ENCODE measurements around the gene RRP12.

Gene RRP12

DNA sequence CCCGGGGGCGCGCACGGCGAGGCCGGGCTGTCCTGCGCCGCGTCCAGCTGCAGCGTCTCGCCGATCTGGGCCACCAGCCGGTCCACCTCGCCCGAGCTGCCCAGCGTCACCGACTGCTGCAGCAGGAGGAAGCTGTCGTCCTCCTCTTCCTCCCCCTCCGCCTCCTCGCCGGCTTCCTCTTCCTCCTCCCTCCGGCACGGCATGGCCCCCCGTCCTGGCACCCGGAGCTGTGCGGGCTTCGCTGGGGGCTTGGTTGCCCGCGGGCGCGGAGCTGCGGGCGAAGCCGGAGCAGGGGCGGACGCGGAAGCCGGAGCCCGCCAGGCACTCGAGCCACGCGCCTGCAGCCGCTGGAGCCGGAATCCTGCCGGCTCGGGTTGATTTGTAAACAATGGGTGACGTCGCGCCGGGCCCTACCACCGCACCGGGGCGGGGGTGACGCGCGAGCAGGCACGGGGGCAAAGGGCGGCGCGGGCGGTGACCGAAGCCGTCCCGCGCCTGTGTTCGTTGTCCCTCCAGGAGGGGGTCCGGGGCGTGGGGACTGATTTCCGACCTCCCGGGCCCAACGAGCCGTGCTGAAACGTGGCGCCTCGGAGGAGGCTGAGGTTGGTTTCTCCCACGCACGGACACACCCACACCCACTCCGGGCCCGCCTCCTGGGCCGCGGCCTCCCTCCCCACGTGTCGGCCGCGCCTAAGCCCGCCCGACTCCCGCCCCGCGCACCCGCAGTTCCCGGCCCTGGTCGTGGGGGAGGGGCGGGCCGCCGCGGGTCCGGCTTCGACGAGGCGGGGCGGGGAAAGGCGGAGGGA lies 66.6 kb downstream of the RRP12 start, which contains the start of gene FRAT2:
FRAT2 (minus strand) TSS at position 360 of the 806 bp plus-strand sequence; CDS start at position 203, 157 bp downstream.
- peak; percentile 85 for DNase-seq

DNA sequence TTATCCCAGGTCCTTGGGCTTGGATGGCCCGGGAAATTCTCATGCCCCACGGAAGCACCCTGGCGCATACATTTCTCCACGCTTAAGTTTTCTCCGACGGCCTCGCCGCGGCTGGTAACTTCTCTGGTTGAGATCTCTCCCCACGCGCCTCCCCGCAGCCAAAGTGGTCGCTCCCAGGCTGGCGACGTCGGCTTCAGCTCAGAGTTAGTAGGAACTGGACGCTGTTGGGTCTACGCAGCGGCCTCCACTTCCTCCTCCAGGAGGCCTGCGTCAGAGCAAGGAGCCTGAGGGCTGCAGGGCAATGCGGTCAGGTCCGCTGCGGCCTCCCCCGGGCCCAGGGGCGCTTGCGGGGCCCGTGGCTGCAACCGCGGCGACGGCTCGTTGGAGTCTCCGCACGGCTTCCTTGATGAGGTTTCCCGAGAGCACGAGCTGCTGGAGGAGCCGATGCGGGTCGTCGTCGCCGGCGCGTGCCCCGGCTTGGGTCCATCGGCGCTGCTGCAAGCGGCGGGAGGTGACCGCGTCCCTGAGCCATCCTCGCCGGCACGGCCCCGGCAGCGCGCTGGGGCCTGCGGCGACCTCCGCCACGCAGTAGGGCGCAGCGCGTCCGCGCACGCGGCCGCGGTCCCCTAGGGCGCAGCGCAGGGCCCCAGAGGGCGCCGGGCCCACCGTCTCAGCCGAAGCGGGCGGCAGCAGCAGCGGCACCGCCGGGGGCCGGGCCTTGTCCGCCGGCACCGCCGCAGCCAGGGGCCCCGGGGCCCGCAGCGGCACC lies 67.4 kb downstream of the RRP12 start:
- DNase-seq, result no peak

GRCh38 chr10:97333351-97333600 lies 67.9 kb downstream of the RRP12 start:
- no peak for DNase-seq

DNA sequence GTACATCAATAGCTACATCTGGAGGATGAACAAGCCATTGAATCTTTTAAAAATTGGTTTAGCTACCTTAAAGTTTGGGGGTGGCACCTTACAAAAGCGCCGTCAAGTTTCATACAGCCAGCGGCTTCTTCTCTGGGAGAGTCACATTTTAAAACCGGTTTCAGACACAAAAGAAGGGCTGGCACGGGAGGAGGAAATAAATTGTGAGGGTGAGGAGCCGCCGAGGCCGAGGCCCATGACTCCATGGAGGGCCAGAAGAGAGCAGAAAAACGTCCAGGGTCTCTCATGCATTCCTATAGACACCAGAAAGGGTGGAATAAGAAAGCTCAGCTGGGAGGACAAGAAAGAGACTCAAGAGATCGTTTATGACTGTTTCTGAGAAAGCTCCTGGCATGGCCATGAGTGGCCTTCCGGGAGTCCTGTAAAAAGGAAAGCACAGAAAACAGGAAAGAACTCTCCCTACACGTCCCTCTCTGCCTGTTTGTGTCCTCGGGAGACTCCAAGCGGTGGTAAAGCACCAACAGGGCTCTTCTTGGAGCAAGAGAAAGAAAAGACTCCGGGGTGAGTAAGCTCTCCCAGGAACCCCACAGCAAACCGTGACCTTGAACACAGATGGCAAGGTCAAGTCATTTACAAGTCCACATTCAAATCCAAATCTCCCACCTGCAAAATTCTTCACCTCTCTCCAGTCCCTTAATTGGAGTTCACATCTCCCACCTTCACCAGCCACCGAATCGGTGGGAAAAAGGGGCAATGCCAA lies 68.4 kb downstream of the RRP12 start:
- no peak for DNase-seq

GRCh38 chr10:97331153-97331703 lies 69.9 kb downstream of the RRP12 start:
- no peak for DNase-seq

GRCh38 chr10:97329766-97330165 lies 71.4 kb downstream of the RRP12 start:
- DNase-seq, result no peak

GRCh38 chr10:97328646-97329453 lies 72.3 kb downstream of the RRP12 start:
- DNase-seq, result no peak

DNA sequence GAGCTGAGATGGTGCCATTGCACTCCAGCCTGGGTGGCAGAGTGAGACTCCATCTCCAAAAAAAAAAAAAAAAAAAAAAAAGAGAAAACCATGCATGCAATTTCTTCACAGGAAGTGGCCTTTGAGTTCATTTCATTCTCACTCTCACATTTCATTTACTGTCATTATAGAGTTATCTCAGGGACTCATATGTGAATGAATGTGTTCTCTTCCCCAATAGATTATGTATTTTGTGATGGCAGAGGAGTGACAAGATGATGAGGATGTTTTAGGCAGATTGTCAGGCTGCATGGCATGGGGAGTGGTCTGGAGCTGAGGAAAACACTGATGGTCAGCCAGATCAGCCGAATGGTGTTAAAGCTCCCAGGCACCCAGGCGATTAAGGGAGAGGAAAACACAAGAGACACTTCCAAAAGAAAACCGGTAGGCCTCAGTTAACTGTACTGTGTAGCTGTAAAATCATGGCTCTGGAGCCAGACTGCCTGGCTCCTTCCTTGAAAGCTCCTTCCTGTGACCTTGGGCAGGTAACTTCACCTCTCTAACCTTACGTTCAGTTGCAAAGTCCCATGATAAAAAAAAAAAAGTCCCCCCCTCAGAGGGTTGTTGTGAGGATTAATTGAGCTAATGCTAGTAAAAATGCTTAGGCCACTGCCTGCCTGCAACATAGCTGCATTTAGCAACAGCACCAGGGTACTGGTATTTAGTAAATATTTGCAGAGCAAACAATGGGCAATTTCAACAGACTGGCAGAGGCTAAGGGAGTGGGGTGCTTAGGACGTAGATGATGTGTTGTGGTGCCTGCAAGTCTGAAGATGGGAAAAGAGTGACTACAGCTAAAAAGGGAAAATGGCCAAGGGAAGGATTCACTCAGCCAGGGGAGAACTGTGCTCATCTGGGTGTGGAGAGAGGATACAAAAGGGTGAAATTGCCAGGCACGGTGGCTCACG lies 73.5 kb downstream of the RRP12 start:
- DNase-seq, result peak; percentile 22

- peak; percentile 84 for DNase-seq
Observed at GRCh38 chr10:97325754-97326153, 75.4 kb downstream of the RRP12 start.

DNA sequence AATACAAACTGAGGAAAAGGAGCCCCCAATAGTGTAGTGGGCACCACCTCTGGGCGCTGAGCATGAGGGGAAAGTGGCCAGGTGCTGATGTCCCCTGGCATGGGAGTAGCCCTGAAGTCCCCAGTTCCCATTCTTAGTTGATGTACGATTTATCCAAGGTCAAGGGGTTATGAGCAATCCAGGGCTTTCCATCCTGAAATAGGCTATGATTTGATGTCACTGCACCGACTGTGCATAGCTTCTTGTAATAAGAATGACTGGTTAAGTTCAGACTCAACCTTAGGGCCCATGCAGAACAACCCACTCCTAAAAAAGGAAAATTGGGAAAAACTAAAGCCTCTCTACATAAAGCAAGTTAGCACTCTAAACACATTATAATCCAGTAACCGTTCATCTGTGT lies 77.6 kb downstream of the RRP12 start:
- DNase-seq, result no peak

GRCh38 chr10:97321804-97322190 lies 79.3 kb downstream of the RRP12 start:
- DNase-seq, result peak; percentile 70

- peak; percentile 36 for DNase-seq
Observed at GRCh38 chr10:97321032-97321803, 79.9 kb downstream of the RRP12 start.

DNA sequence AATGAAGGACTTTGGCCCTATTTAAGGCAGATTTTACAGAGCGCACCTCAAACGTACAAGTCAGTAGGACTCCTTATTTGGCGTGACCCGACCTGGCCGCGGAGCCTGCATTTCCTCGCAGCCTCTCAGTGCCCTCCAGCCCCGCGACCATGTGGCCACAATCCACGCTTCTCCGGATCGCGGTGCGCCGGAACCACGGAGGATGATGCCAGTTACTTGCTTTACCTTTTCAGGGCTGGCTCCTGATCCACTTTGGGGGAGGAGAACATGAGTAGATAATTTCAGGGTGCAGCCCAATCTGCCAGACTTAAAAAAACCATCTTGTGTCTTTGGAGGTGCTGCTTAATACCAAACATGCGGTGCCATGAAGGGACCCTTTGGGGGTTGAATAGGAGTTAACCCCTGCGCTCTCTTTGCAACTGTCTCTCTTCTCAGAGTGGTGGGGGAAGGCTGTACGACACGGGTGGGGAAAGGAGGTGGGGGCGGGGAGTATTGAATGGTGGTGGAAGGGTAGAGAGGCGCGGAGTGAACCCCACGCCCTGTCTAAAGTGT lies 80.6 kb downstream of the RRP12 start:
- no peak for DNase-seq

DNA sequence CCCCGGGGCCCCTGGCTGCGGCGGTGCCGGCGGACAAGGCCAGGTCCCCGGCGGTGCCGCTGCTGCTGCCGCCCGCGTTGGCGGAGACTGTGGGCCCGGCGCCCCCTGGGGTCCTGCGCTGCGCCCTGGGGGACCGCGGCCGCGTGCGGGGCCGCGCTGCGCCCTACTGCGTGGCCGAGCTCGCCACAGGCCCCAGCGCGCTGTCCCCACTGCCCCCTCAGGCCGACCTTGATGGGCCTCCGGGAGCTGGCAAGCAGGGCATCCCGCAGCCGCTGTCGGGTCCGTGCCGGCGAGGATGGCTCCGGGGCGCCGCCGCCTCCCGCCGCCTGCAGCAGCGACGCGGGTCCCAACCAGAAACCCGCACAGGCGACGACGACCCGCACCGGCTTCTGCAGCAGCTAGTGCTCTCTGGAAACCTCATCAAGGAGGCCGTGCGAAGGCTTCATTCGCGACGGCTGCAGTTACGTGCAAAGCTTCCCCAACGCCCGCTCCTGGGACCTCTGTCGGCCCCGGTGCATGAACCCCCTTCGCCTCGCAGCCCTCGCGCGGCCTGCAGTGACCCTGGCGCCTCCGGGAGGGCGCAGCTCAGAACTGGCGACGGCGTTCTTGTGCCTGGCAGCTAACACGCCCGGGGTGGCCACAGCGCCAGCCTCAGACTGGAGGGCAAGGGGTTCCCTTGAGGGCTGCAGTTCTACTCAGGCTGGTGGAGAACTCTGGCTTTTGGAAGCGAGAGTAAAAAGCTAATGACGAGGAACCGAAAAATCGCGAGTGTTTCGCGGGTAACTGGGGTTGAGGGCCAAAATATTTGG lies 81.3 kb downstream of the RRP12 start:
- DNase-seq, result no peak

GRCh38 chr10:97318772-97319651 lies 82.1 kb downstream of the RRP12 start, which contains the start of gene FRAT1:
Gene FRAT1 (plus strand): TSS chr10:97319271. CDS start chr10:97319454, 183 bp downstream.
- peak; percentile 70 for DNase-seq

DNA sequence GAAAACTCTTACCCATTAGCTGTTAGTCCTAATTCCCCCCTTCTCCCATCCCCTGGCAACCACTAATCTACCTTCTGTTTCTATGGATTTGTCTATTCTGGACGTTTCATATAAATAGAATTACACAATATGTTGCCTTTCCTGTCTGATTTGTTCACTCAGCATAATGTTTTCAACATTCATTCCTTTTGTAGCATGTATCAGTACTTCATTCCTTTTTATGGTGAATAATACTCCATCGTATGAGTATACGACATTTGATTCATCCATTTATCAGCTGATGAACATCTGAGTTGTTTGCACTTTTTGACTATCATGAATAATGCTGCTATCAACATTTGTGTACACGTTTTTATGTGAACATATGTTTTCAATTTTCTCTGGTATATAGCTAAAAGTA lies 86.5 kb downstream of the RRP12 start:
- DNase-seq, result no peak

- DNase-seq, result no peak
Observed at GRCh38 chr10:97312897-97313296, 88.2 kb downstream of the RRP12 start.

- no peak for DNase-seq
Observed at GRCh38 chr10:97311111-97311626, 90.0 kb downstream of the RRP12 start.

All from NCI-H1436 (cell line).